Calu3 (cell line): ENCODE measurements around the gene LRFN3. TPM values are rescaled to one million over a fixed set of nuclear protein-coding genes. Genes with fewer than 3 reads are reported as not detected.

Experiments used
- BruUV-seq: library from RNA; stranded (reverse); fragments of 400-500 nt; replicated peaks from 2 replicates; lab custom pipeline; 2021; lab: Mats Ljungman, UMichigan
- CTCF ChIA-PET: fragments of 300-600 bp; sonication (Branson Sonifier 250); formaldehyde crosslinking; loops from one replicate; lab custom pipeline; 2022; ENCODE audit warnings: antibody characterized with exemption; lab: Charles Lee
- DNase-seq: peaks from one replicate; pipeline ENCODE4 v3.0.0; 2022
- H3K27ac Mint-ChIP-seq: one replicate; pipeline ENCODE4 v1.8.0; 2022; ENCODE audit warnings: mixed read lengths; ENCODE audit not compliant: unreplicated experiment
- H3K27me3 Mint-ChIP-seq: one replicate; pipeline ENCODE4 v1.8.0; 2022; ENCODE audit warnings: mixed read lengths; ENCODE audit not compliant: unreplicated experiment
- H3K36me3 Mint-ChIP-seq: one replicate; pipeline ENCODE4 v1.8.0; 2022; ENCODE audit warnings: mild to moderate bottlenecking, moderate library complexity, mixed read lengths; ENCODE audit not compliant: insufficient read depth, unreplicated experiment
- H3K4me1 Mint-ChIP-seq: one replicate; pipeline ENCODE4 v1.8.0; 2022; ENCODE audit warnings: mild to moderate bottlenecking, low read depth, mixed read lengths; ENCODE audit not compliant: unreplicated experiment
- H3K4me3 Mint-ChIP-seq: one replicate; pipeline ENCODE4 v1.8.0; 2022; ENCODE audit warnings: mild to moderate bottlenecking, low read depth, moderate library complexity, mixed read lengths; ENCODE audit not compliant: unreplicated experiment
- H3K9me3 Mint-ChIP-seq: one replicate; pipeline ENCODE4 v1.8.0; 2022; ENCODE audit warnings: low read depth, mixed read lengths; ENCODE audit not compliant: unreplicated experiment
- intact Hi-C: fragments of 100-400 bp; cut with micrococcal nuclease; formaldehyde crosslinking; loops from one replicate; pipeline ENCODE4 v1.10.0; 2022; ENCODE audit not compliant: unreplicated experiment
- total RNA-seq: library from RNA; stranded (reverse); gene quantifications from 2 replicates; pipeline ENCODE4 v1.2.3, GENCODE V29; 2022
- TF ChIP-seq, protein P1 (sequence below): fragments of 200-600 bp; IDR thresholded peaks from one replicate; pipeline ENCODE4 v1.8.0; 2022; ENCODE audit warnings: antibody characterized with exemption; ENCODE audit not compliant: unreplicated experiment

Gene LRFN3
- total RNA-seq, 1 experiment from 2014 or later, result 18.5 TPM

- intact Hi-C loops, result no loop called here
- peaks cover 42% of the 10 kb centered on the region for H3K27me3 Mint-ChIP-seq
- no peak overlapping the region for H3K4me3 Mint-ChIP-seq
- TF ChIP-seq, protein P1, sequence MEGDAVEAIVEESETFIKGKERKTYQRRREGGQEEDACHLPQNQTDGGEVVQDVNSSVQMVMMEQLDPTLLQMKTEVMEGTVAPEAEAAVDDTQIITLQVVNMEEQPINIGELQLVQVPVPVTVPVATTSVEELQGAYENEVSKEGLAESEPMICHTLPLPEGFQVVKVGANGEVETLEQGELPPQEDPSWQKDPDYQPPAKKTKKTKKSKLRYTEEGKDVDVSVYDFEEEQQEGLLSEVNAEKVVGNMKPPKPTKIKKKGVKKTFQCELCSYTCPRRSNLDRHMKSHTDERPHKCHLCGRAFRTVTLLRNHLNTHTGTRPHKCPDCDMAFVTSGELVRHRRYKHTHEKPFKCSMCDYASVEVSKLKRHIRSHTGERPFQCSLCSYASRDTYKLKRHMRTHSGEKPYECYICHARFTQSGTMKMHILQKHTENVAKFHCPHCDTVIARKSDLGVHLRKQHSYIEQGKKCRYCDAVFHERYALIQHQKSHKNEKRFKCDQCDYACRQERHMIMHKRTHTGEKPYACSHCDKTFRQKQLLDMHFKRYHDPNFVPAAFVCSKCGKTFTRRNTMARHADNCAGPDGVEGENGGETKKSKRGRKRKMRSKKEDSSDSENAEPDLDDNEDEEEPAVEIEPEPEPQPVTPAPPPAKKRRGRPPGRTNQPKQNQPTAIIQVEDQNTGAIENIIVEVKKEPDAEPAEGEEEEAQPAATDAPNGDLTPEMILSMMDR, result no peak
- H3K27ac Mint-ChIP-seq, result no peak overlapping the region
- CTCF ChIA-PET, result interaction anchor here (0.6 to 1.1 kb wide), 5 partner anchors 16 to 223 kb away, joined by 3 to 6 read pairs (median 5); partner anchors contain the start of genes ALKBH6 and ZNF565
- no TSS peak for BruUV-seq
- DNase-seq, result no peak
- H3K36me3 Mint-ChIP-seq, result peaks cover 24% of the 10 kb centered on the region
- peaks cover 4% of the 10 kb centered on the region for H3K4me1 Mint-ChIP-seq
- H3K9me3 Mint-ChIP-seq, result peaks cover 2% of the 10 kb centered on the region
Measured at GRCh38 chr19:35990771-35991730, 54.9 kb downstream of the LRFN3 start.

DNA sequence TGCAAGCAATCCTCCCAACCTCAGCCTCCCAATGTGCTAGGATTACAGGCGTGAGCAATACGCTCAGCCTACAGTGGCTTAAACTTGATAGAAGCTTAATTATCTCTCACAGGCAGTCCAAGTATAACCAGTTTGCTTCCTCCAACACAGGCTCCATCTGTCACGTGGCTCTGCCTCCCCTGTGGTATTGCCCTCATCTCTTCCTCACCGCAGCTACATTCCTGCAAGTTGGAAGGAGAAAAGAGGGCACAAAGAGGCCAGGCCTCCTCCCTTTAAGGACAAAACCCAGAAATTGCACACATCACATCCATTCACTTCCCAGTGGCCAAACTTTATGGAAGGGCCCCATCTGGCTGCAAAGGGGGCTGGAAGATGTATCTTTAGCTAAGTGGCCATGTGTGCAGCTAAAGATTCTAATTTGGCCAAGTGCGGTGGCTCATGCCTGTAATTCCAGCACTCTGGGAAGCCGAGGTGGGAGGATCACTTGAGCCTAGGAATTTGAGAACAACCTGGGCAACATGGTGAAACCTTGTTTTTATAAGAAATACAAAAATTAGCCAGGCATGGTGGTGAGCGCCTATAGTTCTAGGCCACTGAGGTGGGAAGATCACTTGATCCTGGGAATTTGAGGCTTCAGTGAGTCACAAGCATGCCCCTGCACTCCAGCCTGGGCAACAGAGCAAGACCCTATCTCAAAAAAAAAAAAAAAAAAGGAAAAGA lies 55.7 kb downstream of the LRFN3 start:
- Mint-ChIP-seq H3K27me3 (peaks cover 33% of the 10 kb centered on the region), H3K27ac (no peak overlapping the region), H3K4me3 (no peak overlapping the region), H3K4me1 (peaks cover 13% of the 10 kb centered on the region), H3K9me3 (peaks cover 2% of the 10 kb centered on the region), H3K36me3 (peaks cover 31% of the 10 kb centered on the region)
- no peak for DNase-seq
- TF ChIP-seq, protein P1, result no peak
- CTCF ChIA-PET, result interaction anchor here (0.6 to 1.0 kb wide), 4 partner anchors 16 to 112 kb away, joined by 3 to 5 read pairs (median 4); partner anchors contain the start of gene ALKBH6
- intact Hi-C loops, result no loop called here
- BruUV-seq, result no TSS peak

- DNase-seq, result no peak
- TF ChIP-seq, protein P1, result no peak
- Mint-ChIP-seq H3K9me3 (peaks cover 2% of the 10 kb centered on the region), H3K27ac (no peak overlapping the region), H3K36me3 (peaks cover 30% of the 10 kb centered on the region), H3K27me3 (peaks cover 21% of the 10 kb centered on the region), H3K4me3 (no peak overlapping the region), H3K4me1 (peaks cover 15% of the 10 kb centered on the region)
- no TSS peak for BruUV-seq
- CTCF ChIA-PET, result no interaction called here
- intact Hi-C loops, result no loop called here
Measured at GRCh38 chr19:35992907-35993765, 57.0 kb downstream of the LRFN3 start.
